K562 (cell line): ENCODE data around the gene LCN12. TPM values are rescaled to one million over a fixed set of nuclear protein-coding genes. Genes with fewer than 3 reads are reported as not detected.

Experiments used
- ATF4 ChIP-seq: fragments of 450-650 bp; formaldehyde crosslinking; IDR thresholded peaks from 2 replicates; pipeline ENCODE4 v1.4.0; 2022; ENCODE audit warnings: mild to moderate bottlenecking, moderate library complexity
- CHD1 ChIP-seq: fragments of 200-600 bp; sonication (generic); IDR thresholded peaks from one replicate; pipeline ENCODE4 v1.6.1; 2012; ENCODE audit warnings: mild to moderate bottlenecking, moderate library complexity, low read length, inconsistent platforms
- E2F5 ChIP-seq: sonication (generic); formaldehyde crosslinking; IDR thresholded peaks from 2 replicates; pipeline ENCODE4 v1.8.0; 2022; ENCODE audit warnings: mild to moderate bottlenecking, missing genetic modification reagents
- ELF2 ChIP-seq: fragments of 250-450 bp; sonication (Bioruptor Pico); IDR thresholded peaks from 2 replicates; pipeline ENCODE4 v1.5.0; 2021; ENCODE audit warnings: mild to moderate bottlenecking
- EWSR1 ChIP-seq: fragments of 450-650 bp; IDR thresholded peaks from 2 replicates; pipeline ENCODE4 v1.6.1; 2018; ENCODE audit warnings: borderline replicate concordance, mild to moderate bottlenecking, low read depth, moderate library complexity; ENCODE audit not compliant: partially characterized antibody
- FOXK2 ChIP-seq, 2 experiments: fragments of 450-650 bp; IDR thresholded peaks in 1 of 2; conservative IDR thresholded peaks in 1 of 2; 2 replicates each; pipeline ENCODE4 v1.6.1; 2016; ENCODE audit warnings: low read depth in 2 of 2, mild to moderate bottlenecking in 1 of 2
- MYC ChIP-seq, 2 experiments: fragments of 250-450 bp in 1 of 2; sonication (Bioruptor Pico) in 1 of 2; IDR thresholded peaks; 2 replicates each; pipeline versions ENCODE4 v1.5.1 to v1.6.1; 2012 to 2021; ENCODE audit warnings: low read depth in 2 of 2, borderline replicate concordance in 1 of 2, improper control_type of control experiment in 1 of 2, low read length in 1 of 2, mild to moderate bottlenecking in 1 of 2, moderate library complexity in 1 of 2
- PHB2 ChIP-seq: fragments of 450-650 bp; IDR thresholded peaks from 2 replicates; pipeline ENCODE4 v1.6.1; 2017; ENCODE audit warnings: low read depth
- RNF219 ChIP-seq: fragments of 250-450 bp; sonication (Bioruptor Pico); IDR thresholded peaks from 2 replicates; pipeline ENCODE4 v1.5.0; 2022; ENCODE audit warnings: mild to moderate bottlenecking
- SMARCA4 ChIP-seq: fragments of 450-650 bp; IDR thresholded peaks from 2 replicates; pipeline ENCODE4 v1.6.1; 2016
- TCF15 ChIP-seq: fragments of 250-450 bp; sonication (Bioruptor Pico); IDR thresholded peaks from 2 replicates; pipeline ENCODE4 v1.8.0; 2022; ENCODE audit warnings: moderate library complexity, mild to moderate bottlenecking, inconsistent platforms
- TFAM ChIP-seq: fragments of 250-450 bp; sonication (Bioruptor Pico); conservative IDR thresholded peaks from 2 replicates; pipeline ENCODE4 v1.5.0; 2021; ENCODE audit warnings: mild to moderate bottlenecking, moderate library complexity
- ZBTB1 ChIP-seq: sonication (generic); formaldehyde crosslinking; IDR thresholded peaks from 2 replicates; pipeline ENCODE4 v1.8.1; 2023; ENCODE audit warnings: missing genetic modification reagents, low read depth, mild to moderate bottlenecking, borderline replicate concordance
- ZC3H11A ChIP-seq: IDR thresholded peaks from 2 replicates; pipeline ENCODE4 v1.6.1; 2012; ENCODE audit warnings: low read depth, low read length, improper control_type of control experiment
- ZNF354B ChIP-seq: fragments of 250-450 bp; sonication (Bioruptor Pico); IDR thresholded peaks from 2 replicates; pipeline ENCODE4 v1.4.0; 2020
- ZNF436 ChIP-seq: fragments of 250-450, 450-650 bp; sonication (Bioruptor Pico); formaldehyde crosslinking; IDR thresholded peaks from 2 replicates; pipeline ENCODE4 v1.7.0; 2020; ENCODE audit warnings: mild to moderate bottlenecking
- ZNF561 ChIP-seq: fragments of 450-650 bp; formaldehyde crosslinking; conservative IDR thresholded peaks from 2 replicates; pipeline ENCODE4 v1.4.0; 2020; ENCODE audit warnings: mild to moderate bottlenecking, moderate library complexity
- ZNF609 ChIP-seq: sonication (generic); formaldehyde crosslinking; IDR thresholded peaks from 2 replicates; pipeline ENCODE4 v1.8.1; 2023; ENCODE audit warnings: missing genetic modification reagents, mild to moderate bottlenecking, borderline replicate concordance
- ZNF75A ChIP-seq: fragments of 450-650 bp; formaldehyde crosslinking; IDR thresholded peaks from 2 replicates; pipeline ENCODE4 v1.4.0; 2020; ENCODE audit warnings: mild to moderate bottlenecking
- ZNF780A ChIP-seq: fragments of 250-450 bp; sonication (Bioruptor Pico); IDR thresholded peaks from 2 replicates; pipeline ENCODE4 v1.5.0; 2021; ENCODE audit warnings: mild to moderate bottlenecking
- polyA plus RNA-seq, 8 experiments: library from polyadenylated mRNA; depleted of rRNA in 4 of 8; stranded (reverse) in 5 of 8; unstranded in 3 of 8; fragments of >200 nt; fragmentation: Nextera tagmentation in 2 of 8; fragmentation: Illumina TruSeq in 1 of 8; extraction: Ambion mirVana in 2 of 8; extraction: Trizol in 1 of 8; gene quantifications; 2 replicates each; pipeline versions ENCODE4 v1.2.1 to v1.2.3, GENCODE V29; 2011 to 2014; ENCODE audit warnings: inconsistent platforms in 1 of 8, missing spikeins in 1 of 8
- total RNA-seq, 7 experiments: library from RNA; depleted of rRNA in 6 of 7; stranded (reverse); fragments of >200 nt in 6 of 7; fragmentation: Illumina TruSeq in 2 of 7; extraction: Trizol in 2 of 7; gene quantifications; 2 replicates each; pipeline versions ENCODE4 v1.2.1 to v1.2.3, GENCODE V29; 2011 to 2021; ENCODE audit warnings: low replicate concordance in 1 of 7

Gene LCN12
- total and polyA plus RNA-seq, 9 of the 15 experiments (the other 6 are each of a cell fraction or from before 2014, with no cell fraction given), result 0.05 TPM; not detected in 8

- TF ChIP-seq ATF4 (CRISPR knock-in tag), result no peak
- no peak for TF ChIP-seq TCF15 (CRISPR knock-in tag)
- no peak for TF ChIP-seq ZC3H11A
- no peak for TF ChIP-seq ZNF609
- TF ChIP-seq CHD1, result no peak
- TF ChIP-seq SMARCA4, result 0 out of 2 replicates have a peak, but pooled peaks have one; percentile 10
- TF ChIP-seq ZBTB1 (CRISPR knock-in tag), result no peak
- TF ChIP-seq EWSR1, result no peak
- peak; percentile 49; the same call in 1 of the 2 replicates for TF ChIP-seq MYC (IDR thresholded peaks at IDR 0.05; ENCODE audit: low read depth, low read length)
- no peak for TF ChIP-seq MYC (CRISPR knock-in tag; IDR thresholded peaks at IDR 0.05; ENCODE audit: borderline replicate concordance, low read depth)
- TF ChIP-seq ZNF354B (CRISPR knock-in tag), result no peak
- no peak for TF ChIP-seq ZNF780A
- no peak for TF ChIP-seq ZNF75A (CRISPR knock-in tag)
- TF ChIP-seq PHB2, result no peak
- no peak for TF ChIP-seq TFAM
- no peak for TF ChIP-seq RNF219 (CRISPR knock-in tag)
- TF ChIP-seq ELF2 (CRISPR knock-in tag), result no peak
- TF ChIP-seq FOXK2 (conservative IDR thresholded peaks at IDR 0.05 in 1 of 2, IDR thresholded peaks at IDR 0.05 in 1 of 2; ENCODE audit: low read depth in 2 of 2), result no peak
- no peak for TF ChIP-seq E2F5 (CRISPR knock-in tag)
- no peak for TF ChIP-seq ZNF561 (CRISPR knock-in tag)
- no peak for TF ChIP-seq ZNF436 (CRISPR knock-in tag)
Measured at GRCh38 chr9:136964171-136964689, 12.2 kb downstream of the LCN12 start (continued).
